Stimulated activated CD4-positive, alpha-beta T cell treated with anti-CD3 and anti-CD28 coated beads, Interleukin-15, amount 100 ng/mL, for 24 hours (primary cell): ENCODE results near the gene EEIG1.
A peak's percentile ranks its signal among the peaks of the same experiment; 100 is the strongest.

Experiments used
- DNase-seq: peaks from one replicate; pipeline ENCODE4 v3.0.0-alpha.2; 2020

EEIG1 gene

DNA sequence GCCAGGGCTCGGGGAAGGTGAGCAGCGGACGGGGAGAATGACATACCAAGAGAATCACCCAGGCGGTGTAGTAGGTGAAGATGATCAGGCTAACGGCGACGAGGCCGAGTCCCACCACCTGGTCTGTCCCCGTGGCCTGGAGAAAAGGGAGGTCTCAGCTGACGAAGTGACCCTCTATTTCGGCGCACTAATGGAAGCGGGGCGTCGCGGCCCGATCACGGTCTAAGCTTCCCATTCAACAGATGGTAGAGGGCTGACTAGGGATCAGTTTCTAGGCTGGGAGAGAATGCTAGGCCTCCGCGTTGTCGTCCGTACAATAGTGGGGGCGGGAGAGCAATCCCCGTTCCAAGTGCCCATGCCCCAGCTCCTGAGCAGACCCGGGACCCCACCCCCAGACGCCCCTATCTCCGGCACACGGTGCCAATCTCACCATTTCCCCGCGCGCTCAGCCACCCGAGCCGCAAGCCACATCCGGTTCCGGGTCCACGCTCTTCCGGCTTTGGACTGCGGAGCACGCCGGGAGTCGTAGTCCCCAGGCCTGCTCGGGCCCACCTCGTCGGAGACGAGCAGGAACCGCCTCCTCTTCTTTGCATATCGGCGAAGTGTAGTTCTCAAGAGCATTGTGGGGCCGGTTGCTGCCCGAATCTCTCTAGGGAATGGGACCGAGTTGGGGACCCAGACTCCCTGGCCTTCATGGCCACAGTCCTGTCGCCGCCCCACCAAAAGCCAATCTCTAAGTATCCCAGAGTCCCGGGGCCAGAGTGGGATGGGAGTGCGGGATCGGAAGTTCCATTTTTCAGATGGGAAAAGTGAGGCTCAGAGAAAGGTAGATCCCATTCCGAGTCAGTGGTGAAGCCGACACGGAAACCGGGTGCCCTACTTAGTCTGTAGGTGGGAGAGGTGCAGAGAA lies 43.1 kb downstream of the EEIG1 start, which contains the start of gene DPM2:
TSS of gene DPM2 (minus strand) at position 467 of the 910 bp plus-strand sequence. CDS start at position 433, 34 bp downstream.
- DNase-seq: peak; percentile 92

DNA sequence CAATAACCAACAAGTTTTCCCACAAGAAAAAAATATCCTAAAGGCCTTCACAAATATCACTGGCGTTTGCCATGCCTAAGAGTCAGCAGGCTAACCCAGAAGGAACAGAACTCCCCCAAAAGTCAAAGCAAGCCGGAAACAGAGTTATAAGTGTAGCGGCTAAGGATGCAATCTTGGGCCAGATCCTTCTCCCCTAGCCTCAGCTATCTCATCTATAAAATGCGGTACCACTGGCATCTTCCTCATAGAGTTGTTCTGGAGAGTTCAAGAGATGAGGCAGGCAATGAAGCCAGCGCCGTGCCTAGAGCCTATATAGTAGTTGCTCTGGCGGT lies 43.8 kb downstream of the EEIG1 start:
- no peak for DNase-seq

DNA sequence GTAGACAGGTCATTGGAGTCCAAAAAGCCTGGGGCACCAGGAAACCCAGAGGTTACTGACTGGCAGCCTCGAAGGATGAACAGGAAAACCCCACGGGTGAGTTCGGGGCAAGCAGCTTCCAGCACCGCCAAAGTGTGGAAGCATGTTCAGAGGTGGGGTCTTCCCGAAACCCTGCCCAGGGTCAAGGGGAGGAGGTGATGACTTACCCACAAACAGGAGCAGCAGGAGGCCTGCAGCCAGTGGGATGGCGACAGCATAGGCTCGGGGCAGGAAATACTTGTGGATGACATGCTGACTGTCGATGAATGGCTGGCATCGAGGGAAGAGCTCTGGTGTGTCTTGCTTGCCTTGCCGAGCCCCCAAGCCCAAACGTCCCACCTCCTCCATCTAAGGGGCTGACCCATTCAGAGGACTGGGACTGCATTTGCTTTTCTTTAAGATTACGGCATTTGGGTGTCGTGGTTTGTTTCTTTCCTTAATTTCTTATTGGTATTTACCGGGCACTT lies 44.4 kb downstream of the EEIG1 start:
- no peak for DNase-seq

DNA sequence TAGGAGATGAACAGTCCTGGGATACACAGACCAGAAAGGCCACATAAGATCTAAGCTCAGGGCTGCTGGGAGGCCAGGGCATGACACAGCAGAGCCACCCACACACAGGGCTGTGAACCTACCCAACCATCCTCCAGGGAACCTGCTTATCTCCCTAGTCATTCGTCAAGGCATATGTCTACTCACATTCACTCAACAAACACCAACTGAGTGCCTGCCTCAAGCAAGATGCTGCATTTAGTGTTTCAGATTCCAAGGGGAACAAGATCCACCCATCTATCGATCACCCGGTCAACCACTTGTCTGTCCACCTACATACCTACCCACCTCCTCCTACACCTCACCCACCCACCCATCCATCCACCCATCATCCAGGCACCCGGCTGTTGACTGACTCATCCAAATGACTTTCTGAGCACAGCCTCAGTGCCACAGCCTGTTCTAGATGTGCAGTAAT lies 45.0 kb downstream of the EEIG1 start:
- peak; percentile 55 for DNase-seq

DNA sequence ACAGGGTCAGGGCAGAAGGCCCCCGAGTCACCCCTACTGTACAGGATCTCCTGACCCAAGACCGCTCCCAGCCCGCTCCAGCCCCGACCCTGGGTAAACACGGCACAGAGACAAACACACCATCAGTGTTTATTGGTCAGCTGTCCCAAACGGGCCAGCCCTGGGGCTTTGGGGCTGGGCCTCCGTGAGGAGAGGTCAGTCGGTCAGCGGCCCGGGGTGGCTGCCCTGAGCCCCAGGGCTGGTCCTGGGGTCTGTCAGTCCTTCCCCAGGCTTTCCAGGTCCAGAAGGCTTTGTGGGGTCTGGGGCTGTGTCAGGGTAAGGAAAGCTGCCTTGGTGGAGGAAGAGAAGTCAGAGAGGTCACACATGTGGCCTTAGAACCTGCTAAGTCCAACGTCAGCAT lies 45.8 kb downstream of the EEIG1 start:
- no peak for DNase-seq

DNA sequence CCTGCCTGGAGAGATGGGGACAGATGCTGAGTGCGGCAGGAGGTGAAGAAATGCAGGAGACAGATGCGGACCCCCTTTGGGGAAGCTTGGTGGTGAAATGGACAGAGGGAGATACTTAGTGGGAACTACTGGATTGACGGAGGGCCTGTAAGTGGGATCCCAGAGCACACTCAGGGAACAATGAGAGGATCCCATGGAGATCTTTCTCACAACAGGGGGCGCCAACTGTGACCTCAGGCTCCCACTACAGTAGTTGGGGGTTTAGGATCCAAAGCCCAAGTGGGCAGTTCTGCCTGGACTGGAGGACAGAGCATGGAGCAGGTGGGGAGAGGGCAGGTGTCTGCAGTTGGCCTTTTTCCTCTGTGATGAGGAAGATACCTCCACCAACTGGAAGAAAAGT lies 46.5 kb downstream of the EEIG1 start:
- no peak for DNase-seq

DNA sequence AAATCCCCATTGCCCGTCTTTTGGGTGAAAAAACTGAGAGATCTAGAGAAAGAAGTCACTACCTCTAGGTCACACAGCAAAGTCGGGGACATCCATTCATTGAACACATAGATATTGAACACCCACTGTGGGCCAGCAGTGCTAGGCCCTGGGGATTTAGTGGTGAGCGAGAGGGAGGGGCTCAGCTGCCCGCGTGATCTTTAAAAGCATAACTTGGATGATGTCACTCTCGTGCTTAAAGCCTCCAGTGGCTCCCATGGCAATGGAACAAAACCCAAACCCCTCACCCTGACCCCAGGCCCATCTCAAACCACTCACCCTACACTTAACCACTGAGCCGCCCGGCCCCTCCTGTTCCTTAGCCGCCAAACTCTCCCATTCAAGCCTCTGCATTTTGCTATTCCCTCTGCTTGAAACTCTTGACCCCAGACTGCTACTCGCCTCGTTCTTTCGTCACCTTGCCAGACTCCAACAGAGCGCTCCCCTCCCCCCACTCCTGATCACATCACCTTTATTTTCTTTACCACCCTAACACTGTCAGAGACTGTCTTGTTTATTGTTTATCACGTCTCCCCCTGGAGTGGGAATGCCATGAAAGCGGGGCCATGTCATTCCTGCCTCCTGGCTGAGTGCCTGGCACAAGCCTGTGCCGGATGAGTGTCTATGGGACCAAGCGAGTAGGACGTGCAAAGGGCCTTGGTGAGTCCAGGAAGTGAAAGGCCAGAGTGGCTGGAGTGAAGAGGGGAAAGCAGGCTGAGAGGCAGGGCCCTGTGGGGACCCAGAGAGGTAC lies 49.5 kb downstream of the EEIG1 start:
- peak; percentile 51 for DNase-seq
